WERI-Rb-1 (cell line): ENCODE data around the gene TSHZ2.

Experiments used
- DNase-seq: peaks from one replicate; pipeline ENCODE4 v3.0.0-alpha.2; 2020
- H3K27ac ChIP-seq: fragments of 250-450 bp; sonication (Bioruptor Pico); 2 replicates; pipeline ENCODE4 v1.5.1; 2020; ENCODE audit warnings: mild to moderate bottlenecking, moderate library complexity
- H3K27me3 ChIP-seq: fragments of 250-450 bp; sonication (Bioruptor Pico); 2 replicates; pipeline ENCODE4 v1.5.1; 2021; ENCODE audit warnings: mild to moderate bottlenecking, low read depth, moderate library complexity; ENCODE audit not compliant: insufficient read depth, severe bottlenecking
- H3K36me3 ChIP-seq: fragments of 250-450 bp; sonication (Bioruptor Pico); 2 replicates; pipeline ENCODE4 v1.5.1; 2020; ENCODE audit warnings: mild to moderate bottlenecking, moderate library complexity
- H3K4me3 ChIP-seq: 2 replicates; pipeline ENCODE4 v1.5.1; 2011; ENCODE audit warnings: low read depth, mild to moderate bottlenecking, control low read depth, low read length
- H3K9me3 ChIP-seq: fragments of 250-450 bp; sonication (Bioruptor Pico); 2 replicates; pipeline ENCODE4 v1.5.1; 2021; ENCODE audit warnings: mild to moderate bottlenecking, moderate library complexity; ENCODE audit not compliant: severe bottlenecking
- TF ChIP-seq, protein P1 (sequence below): IDR thresholded peaks from 2 replicates; pipeline ENCODE4 v1.5.1; 2011; ENCODE audit warnings: low read depth, mild to moderate bottlenecking, control low read depth, inconsistent platforms, low read length

Gene TSHZ2

GRCh38 chr20:53191957-53192356, 219.8 kb downstream of the TSHZ2 start:
- Histone ChIP-seq H3K27me3 (peaks cover 29% of the 10 kb centered on the region), H3K36me3 (no peaks in the 10 kb centered on the region), H3K27ac (no peak overlapping the region), H3K4me3 (no peak overlapping the region), H3K9me3 (no peaks in the 10 kb centered on the region)
- TF ChIP-seq, protein P1, sequence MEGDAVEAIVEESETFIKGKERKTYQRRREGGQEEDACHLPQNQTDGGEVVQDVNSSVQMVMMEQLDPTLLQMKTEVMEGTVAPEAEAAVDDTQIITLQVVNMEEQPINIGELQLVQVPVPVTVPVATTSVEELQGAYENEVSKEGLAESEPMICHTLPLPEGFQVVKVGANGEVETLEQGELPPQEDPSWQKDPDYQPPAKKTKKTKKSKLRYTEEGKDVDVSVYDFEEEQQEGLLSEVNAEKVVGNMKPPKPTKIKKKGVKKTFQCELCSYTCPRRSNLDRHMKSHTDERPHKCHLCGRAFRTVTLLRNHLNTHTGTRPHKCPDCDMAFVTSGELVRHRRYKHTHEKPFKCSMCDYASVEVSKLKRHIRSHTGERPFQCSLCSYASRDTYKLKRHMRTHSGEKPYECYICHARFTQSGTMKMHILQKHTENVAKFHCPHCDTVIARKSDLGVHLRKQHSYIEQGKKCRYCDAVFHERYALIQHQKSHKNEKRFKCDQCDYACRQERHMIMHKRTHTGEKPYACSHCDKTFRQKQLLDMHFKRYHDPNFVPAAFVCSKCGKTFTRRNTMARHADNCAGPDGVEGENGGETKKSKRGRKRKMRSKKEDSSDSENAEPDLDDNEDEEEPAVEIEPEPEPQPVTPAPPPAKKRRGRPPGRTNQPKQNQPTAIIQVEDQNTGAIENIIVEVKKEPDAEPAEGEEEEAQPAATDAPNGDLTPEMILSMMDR: no peak
- DNase-seq: no peak

GRCh38 chr20:53194306-53195290, 222.4 kb downstream of the TSHZ2 start:
- DNase-seq: no peak
- no peak overlapping the region for H3K27ac ChIP-seq
- no peaks in the 10 kb centered on the region for H3K9me3 ChIP-seq
- H3K4me3 ChIP-seq: no peak overlapping the region
- no peaks in the 10 kb centered on the region for H3K36me3 ChIP-seq
- H3K27me3 ChIP-seq: peaks cover 36% of the 10 kb centered on the region
- TF ChIP-seq, protein P1: no peak

- DNase-seq: no peak
- Histone ChIP-seq H3K9me3 (no peaks in the 10 kb centered on the region), H3K4me3 (no peak overlapping the region), H3K36me3 (no peaks in the 10 kb centered on the region), H3K27me3 (peaks cover 44% of the 10 kb centered on the region), H3K27ac (no peak overlapping the region)
- TF ChIP-seq, protein P1: no peak
Measured at GRCh38 chr20:53195876-53196610, 223.9 kb downstream of the TSHZ2 start.

DNA sequence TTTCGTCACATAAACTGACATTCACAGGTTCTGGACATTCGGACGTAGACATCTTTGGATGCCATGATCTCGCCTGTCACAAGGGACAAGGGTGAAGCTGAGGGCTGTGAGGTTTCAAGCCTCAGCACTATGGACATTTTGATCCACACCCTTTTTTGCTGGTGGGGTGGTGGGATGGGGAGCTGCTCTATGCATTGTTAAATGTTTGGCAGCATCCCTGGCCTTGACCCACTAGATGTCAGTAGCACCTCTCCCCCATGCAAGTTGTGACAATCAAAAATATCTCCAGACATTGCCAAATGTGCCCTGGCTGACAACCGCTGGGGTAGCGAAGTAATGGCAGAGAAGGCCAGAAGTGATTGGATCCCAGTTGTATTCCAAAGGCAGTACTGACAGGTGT, 229.4 kb downstream of the TSHZ2 start:
- Histone ChIP-seq H3K36me3 (no peaks in the 10 kb centered on the region), H3K4me3 (no peak overlapping the region), H3K9me3 (no peaks in the 10 kb centered on the region), H3K27ac (no peak overlapping the region), H3K27me3 (peaks cover 24% of the 10 kb centered on the region)
- TF ChIP-seq, protein P1: no peak
- no peak for DNase-seq

- DNase-seq: no peak
- TF ChIP-seq, protein P1: no peak
- no peaks in the 10 kb centered on the region for H3K36me3 ChIP-seq
- no peak overlapping the region for H3K27ac ChIP-seq
- H3K9me3 ChIP-seq: no peaks in the 10 kb centered on the region
- H3K4me3 ChIP-seq: no peak overlapping the region
- peaks cover 13% of the 10 kb centered on the region for H3K27me3 ChIP-seq
Measured at GRCh38 chr20:53202777-53203176, 230.6 kb downstream of the TSHZ2 start.
